GM10847 (cell line): ENCODE results near the gene ECD.

Source experiments
- POLR2A ChIP-seq: IDR thresholded peaks from 2 replicates; pipeline ENCODE4 v1.6.1; 2011; ENCODE audit not compliant: insufficient read length; ENCODE audit errors: extremely low read depth

Gene ECD

DNA sequence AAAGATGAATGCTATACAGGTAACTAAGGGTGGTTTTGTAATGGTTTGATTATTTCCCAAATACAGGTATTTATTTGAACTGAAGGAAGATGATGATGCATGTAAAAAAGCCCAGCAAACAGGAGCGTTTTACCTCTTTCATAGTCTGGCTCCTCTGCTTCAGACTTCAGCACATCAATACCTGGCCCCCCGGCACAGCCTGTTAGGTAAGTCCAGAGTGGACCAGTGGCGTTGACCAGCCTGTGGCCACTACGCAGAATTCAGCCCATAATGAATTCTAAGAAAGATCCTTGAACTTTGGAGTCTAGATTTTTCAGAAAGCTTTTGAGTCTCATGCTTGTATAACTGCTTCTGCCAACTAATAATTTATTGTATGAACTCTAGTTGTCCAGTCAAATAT, 47.9 kb downstream of the ECD start:
- TF ChIP-seq POLR2A: no peak

DNA sequence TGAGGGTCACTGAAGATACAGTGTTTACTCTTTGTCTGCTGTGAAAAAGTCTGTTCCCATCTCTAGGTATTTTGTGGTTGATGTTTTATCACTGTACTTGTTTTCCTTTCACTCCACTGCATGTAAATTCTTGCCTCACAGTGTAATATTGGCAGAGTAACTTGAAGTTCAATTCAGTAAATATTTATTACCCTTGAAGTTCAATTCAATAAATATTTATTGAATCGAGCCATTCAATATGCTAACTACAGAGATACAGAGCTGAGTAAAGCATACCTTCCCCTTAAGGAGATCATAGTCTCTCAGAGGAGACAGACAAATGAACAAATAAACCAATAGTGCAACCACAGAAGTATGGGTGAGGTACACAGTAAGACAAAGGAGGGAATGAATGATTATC, 48.4 kb downstream of the ECD start:
- TF ChIP-seq POLR2A: no peak

DNA sequence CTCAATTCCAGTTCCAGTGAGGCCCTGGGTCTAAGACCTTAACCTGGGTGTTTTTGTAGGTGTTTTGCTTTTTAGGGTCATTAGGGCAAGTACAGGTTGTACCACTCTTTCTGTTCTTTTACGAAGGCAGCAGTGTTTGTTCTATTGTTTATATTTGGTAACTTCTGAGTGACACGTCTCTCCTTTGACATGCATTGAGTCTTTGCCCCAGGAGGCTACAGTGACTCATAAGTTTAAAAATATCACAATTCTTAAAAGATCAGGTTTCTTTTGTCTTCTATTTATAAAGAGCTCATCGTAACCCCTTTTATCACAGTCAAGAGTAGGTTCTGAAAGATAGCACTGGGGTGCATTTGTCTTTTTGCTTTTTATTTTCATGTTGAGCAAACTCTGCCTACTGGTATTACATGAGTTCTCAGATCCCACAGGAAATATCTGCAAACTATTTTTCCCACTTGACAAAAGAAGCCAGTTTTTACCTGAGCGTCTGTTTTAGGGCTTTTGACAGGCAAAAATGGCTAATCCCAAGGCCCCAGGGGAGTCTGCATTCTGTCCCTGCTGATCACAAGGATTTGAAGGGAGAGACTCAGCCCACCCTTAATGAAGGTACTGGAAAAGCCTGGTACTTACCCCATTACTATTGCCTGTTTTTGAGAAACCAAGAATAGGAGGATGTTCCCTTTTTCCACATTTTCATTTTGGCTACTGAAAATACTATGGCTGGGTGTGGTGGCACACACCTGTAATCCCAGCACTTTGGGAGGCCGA, 49.6 kb downstream of the ECD start:
- TF ChIP-seq POLR2A: no peak

DNA sequence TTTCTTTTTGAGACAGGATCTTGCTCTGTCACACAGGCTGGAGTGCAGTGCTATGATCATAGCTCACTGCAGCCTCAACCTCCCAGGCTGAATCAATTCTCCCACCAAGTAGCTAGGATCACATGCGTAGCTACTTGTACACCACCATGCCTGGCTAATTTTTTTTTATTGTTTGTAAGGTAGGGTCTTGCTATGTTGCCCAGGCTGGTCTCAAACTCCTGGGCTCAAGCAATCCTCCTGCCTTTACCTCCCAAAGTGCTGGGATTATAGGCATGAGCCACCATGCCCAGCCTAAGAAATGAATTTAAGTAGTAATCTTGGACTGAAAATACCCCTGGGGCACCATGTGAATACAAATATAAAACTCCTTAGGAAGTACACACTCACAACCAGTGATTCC, 51.8 kb downstream of the ECD start:
- no peak for TF ChIP-seq POLR2A

DNA sequence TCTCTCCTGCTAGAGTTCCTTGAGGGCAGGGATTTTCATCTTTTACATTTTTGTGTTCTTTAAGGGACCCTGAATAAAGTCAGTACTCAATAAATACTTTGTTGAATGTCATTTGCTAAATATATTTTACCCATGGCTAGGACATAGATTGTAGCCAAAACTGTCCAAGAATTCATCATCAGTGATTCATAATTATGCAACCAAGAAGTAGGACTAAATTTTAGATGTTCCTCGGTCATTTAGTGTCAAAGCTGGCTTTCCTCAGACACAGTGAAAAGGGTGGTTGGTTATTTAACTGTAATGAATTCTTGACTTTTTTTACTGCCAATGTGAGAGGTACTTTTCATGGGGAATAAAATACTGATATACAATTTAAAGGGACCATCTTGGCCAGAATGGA, 54.3 kb downstream of the ECD start:
- no peak for TF ChIP-seq POLR2A

DNA sequence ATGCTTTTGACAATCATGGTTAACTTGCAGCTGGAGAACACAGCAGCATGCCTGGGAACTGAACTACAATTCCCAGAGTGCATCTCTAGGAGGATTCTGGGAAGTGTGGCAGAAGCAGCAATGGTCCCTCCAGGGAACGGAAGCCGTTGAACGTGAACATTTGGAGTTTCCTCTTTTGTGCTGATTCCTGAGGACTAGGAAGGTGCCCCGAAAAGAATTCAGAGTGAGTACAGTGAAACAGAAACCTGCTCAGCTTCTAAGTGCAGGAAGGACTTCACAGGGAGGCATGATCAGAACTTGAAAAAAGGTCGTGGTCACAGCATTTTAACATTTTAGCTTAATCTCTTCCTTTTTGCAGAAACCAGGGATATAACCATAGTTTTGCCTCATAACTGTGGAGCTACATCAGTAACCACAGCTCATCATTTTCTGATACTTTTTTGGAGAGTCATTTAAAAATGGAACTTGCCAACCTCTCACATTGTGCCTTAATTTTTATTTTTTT, 57.4 kb downstream of the ECD start, which contains the start of gene NUDT13:
NUDT13 (plus strand) TSS at position 111 of the 505 bp plus-strand sequence. CDS start 3,911 bp downstream, outside the sequence.
- TF ChIP-seq POLR2A: no peak

DNA sequence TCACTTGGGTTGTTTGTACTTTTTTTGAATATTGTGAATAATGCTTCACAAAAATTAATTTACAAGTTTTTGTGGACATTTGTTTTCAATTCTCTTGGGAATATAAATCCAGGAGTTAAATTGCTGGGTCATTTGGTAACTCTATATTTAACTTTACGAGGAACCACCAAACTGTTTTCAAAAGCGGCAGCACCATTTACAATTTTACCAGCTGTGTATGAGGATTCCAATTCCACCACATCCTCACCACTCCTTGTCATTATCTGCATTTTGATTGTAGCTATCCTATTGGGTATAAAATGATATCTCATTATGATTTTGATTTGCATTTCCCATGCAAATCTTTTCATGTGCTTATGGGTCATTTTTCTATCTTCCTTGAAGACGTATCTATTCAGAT, 61.5 kb downstream of the ECD start:
- TF ChIP-seq POLR2A: no peak

DNA sequence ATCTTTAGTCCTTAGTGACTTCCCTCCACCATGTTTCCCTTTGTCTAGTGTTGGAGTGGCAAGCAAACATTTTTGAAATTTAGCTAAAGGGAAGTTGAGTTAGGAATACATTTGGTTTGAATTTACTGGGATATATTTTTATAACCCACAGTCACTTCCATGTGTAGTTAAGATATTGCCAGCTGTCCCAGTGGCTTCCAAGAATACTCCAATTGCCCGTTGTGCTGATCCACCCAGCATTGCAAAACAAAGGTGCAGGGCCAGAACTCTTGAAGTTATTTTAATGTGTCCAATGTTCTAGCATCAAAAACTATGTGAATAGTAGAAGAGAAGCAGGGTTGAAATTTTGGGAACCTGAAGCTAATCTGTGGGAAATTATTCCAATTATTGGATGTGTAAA, 68.7 kb downstream of the ECD start:
- no peak for TF ChIP-seq POLR2A

DNA sequence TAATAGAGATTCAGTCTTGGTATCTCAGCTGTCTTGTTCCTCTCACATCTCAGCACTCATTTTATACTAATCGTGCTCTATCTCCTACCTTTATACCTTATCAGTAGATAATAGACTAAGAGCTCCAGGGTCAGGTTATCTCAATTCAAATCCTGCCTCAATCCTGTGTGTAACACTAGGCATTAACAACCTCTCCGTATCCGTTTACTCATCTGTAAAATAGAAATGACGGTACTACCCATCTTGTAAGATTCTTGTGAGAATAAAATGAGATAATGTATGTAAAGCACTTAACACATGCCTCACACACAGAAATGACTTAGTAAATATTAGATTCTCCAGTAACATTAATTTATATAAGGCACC, 70.5 kb downstream of the ECD start:
- no peak for TF ChIP-seq POLR2A

DNA sequence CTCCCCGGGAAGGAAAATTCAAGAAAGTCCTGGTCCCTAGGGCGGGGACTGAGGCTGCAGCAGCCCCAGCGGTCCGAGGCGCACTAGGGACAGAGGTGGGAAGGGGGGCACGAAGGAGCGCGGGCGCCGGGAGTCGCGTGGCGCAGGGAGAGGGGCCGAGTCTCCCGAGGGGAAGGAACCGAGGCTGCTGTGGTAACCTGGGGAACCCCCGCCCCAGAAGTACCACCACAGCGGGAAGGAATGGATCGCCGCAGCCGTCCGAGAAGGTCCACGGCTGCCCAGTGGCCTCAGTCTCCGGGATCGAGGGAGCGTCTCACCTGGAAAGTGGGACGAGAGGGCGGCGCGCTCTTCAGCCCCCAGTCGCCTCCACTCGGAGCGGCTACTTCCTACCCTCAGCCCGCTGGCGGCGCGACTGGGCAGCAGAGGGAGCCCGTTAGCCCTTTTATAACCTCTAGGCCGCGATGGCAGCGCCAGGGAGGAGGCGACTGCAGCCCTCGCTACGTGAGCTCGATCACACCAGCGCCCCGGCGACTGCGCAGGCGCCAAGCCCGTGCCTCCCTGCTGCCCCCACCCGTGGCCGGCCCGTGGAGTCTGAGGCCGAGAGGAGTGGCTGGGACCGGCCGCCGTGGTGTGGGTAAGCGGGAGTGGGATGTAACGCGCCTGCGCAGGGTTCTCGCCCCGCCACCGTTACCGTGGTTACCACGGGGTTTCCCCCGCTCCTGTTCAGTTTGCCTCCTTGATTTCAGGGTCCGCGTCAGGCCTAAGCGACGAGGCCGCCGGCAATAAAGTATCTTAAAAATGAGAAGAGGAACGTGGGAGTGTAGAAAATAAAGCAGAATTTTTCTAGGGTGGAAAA, 71.1 kb downstream of the ECD start, which contains the start of gene P4HA1:
P4HA1 (minus strand) TSS at position 418 of the 856 bp plus-strand sequence. CDS start 21,983 bp downstream, outside the sequence.
- TF ChIP-seq POLR2A: peak; percentile 99

DNA sequence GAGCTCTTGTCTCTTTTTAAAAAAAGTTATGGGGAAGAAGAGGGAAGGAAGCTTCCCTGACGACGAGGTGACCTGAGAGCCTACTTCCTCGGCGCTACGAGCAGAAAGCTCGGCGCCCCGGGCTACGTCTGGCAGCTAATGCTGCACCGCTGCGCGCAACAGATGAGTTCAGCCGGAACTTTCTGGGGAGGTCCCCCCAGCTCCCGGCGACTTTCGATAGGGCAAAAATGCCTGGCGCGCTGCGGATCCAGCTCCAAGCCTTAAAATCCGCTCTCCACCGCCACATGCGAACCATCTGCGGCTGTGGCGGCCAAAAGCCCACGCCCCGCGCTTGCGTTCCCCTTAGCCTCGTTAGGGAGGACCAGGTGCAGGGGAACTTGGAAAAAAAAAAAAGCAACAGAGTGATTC, 71.8 kb downstream of the ECD start:
- peak; percentile 47 for TF ChIP-seq POLR2A

DNA sequence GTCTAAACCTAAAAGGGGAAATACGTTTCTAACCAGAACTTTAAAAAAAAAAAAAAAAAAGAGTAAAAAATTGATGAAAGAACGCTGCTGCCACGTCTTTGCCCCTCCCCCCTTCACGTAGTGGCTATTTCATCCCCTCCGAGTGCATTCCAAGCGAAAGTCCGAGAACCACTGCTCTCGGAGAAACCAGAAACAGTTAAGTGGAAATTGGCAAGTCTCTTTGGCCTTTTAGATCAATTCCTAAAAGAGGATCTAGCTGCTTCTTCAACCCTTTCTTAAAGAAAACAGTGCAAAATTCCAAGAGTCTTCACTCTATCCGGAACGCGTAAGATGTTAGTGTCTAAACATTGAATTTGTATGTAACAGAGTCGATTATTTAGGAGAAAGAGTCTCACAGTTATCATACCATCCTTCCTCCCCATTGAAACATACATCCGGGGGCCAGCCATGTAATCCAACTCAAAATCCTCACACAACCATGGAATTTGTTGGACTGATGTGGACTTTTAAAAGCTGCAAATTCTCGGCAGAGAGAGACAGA, 72.3 kb downstream of the ECD start:
- TF ChIP-seq POLR2A: no peak

DNA sequence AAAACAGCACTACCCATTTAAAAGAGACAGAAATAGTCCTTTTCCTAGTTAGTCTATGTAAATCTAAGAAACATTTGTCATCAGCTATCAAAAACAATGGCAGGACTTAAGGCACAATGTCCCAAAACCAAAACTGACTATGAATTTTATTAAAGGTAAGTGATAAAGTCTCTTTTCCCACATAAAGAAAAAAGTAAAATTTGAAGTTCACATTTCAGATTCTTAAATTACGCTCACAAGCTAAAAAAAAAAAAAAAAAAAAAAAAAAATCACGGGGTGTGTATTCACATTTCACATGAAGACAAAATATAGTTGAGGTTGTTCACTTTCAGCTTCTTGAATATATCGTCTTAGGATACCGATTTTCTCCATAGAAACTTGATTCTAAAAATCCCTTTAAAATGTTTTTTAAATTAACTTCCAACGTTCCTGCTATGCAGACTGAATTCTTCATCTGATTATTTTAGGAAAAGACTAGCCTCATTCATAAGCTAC, 72.8 kb downstream of the ECD start:
- no peak for TF ChIP-seq POLR2A

DNA sequence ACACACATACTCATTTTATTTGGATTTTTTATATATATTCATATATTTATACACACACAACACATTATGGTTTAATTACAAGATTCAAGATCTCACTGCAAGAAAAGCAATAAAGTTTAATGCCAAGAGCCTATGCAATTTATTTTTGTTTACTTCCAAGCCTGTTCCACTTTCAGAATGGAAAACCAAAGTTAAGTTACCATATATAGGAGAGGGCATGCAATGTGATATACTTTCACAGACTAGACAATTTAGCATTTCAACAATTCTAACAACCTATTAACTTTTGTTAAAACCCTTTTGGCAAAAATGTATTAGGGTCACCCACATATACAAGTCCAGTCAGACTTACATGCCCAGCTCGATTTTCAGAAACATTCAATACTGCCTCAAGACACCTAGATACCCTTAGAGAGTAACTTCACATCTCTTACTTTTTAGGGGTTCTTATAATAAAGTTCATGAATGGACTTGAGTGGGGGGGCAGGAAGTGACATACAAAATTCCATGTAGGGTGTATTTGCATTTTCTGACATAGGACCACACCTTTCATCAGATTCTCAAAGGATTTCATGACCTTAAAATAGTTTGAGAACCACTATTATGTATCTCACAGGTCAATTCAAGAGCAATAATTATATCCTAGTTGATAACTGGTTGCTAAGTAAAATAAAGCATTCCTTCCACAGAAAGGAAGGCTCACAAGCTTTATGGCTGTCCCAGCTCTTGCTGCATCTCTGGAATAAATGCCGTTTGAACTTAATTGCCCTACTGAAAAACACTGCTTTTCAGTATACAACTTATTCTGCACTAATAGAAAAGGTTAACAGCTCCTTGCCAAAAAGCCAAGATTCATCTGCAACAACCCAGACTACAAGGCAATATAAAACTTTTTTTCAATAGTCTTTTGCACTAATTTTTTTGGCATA, 73.6 kb downstream of the ECD start:
- no peak for TF ChIP-seq POLR2A
